Karpas-422 (cell line): ENCODE data around the gene DDOST. TPM values are rescaled to one million over a fixed set of nuclear protein-coding genes. Genes with fewer than 3 reads are reported as not detected.

Experiments used
- DNase-seq: peaks from one replicate; pipeline ENCODE4 v3.0.0-alpha.2; 2015
- H2AFZ ChIP-seq: fragments of 200-600 bp; sonication (generic); 2 replicates; pipeline ENCODE4 v1.6.1; 2014; ENCODE audit warnings: antibody characterized with exemption, low read length, mixed read lengths
- H3K27ac ChIP-seq: fragments of 200-600 bp; sonication (generic); 2 replicates; pipeline ENCODE4 v1.5.1; 2014; ENCODE audit warnings: mild to moderate bottlenecking, low read length, moderate library complexity
- H3K27me3 ChIP-seq: fragments of 200-600 bp; sonication (generic); 2 replicates; pipeline ENCODE4 v1.6.1; 2014; ENCODE audit warnings: low read length, mixed read lengths
- H3K36me3 ChIP-seq: fragments of 200-600 bp; sonication (generic); 2 replicates; pipeline ENCODE4 v1.6.1; 2014; ENCODE audit warnings: low read length, mixed read lengths; ENCODE audit not compliant: insufficient read depth
- H3K4me1 ChIP-seq: fragments of 200-600 bp; sonication (generic); 2 replicates; pipeline ENCODE4 v1.6.1; 2014; ENCODE audit warnings: mild to moderate bottlenecking, low read length, mixed read lengths
- H3K4me2 ChIP-seq: fragments of 200-600 bp; sonication (generic); 2 replicates; pipeline ENCODE4 v1.6.1; 2014; ENCODE audit warnings: low read length, low read depth, mild to moderate bottlenecking; ENCODE audit not compliant: poor library complexity, severe bottlenecking
- H3K4me3 ChIP-seq: fragments of 200-600 bp; sonication (generic); 2 replicates; pipeline ENCODE4 v1.5.1; 2014; ENCODE audit warnings: mild to moderate bottlenecking, antibody characterized with exemption, low read length, mixed read lengths
- H3K79me2 ChIP-seq: fragments of 200-600 bp; sonication (generic); 2 replicates; pipeline ENCODE4 v1.6.1; 2014; ENCODE audit warnings: mild to moderate bottlenecking, low read length, mixed read lengths
- H3K9ac ChIP-seq: fragments of 200-600 bp; sonication (generic); 2 replicates; pipeline ENCODE4 v1.6.0; 2014; ENCODE audit warnings: low read length
- H3K9me2 ChIP-seq: fragments of 200-600 bp; sonication (generic), shearing (Covaris generic); replicated peaks from 2 replicates; pipeline ENCODE4 v1.6.0; 2014; ENCODE audit warnings: mild to moderate bottlenecking, low read length, moderate library complexity; ENCODE audit not compliant: insufficient read depth
- H3K9me3 ChIP-seq: fragments of 300-700, 200-600 bp; sonication (generic); 2 replicates; pipeline ENCODE4 v1.6.1; 2014; ENCODE audit warnings: low read length, mixed read lengths
- H4K20me1 ChIP-seq: fragments of 200-600 bp; sonication (generic); 2 replicates; pipeline ENCODE4 v1.6.1; 2014; ENCODE audit warnings: mild to moderate bottlenecking, antibody characterized with exemption, low read length, low read depth; ENCODE audit not compliant: insufficient read depth
- total RNA-seq: library from RNA; depleted of rRNA; stranded (reverse); fragments of >200 nt; shearing (Covaris generic); gene quantifications from 2 replicates; pipeline ENCODE4 v1.2.3, GENCODE V29; 2014; ENCODE audit warnings: low replicate concordance

DDOST gene
- total RNA-seq, 1 experiment from 2014 or later = 161 TPM

DNA sequence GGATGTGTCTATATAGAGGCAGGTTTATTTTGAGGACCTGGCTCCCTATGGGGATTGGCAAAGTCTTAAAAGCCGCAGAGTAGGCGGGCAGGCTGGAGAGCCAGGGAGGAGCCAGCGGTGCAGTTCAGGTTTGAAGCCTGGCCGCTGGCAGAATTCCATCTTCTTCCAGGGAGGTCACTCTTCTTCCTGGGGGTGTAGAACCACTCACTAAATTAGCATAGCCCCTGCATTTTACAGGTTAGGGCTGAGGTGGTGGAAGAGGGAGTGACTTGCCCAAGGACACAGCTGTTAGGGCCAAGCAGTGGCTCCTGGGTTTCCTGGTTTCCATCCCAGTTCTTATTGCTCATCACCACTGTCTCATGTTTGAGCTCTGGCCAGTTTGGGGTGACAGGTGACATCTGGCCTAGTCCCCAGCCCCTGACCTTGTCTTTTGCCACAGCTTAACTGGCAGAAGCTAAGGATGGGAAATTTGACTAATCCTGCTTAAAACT is 26.5 kb downstream of the DDOST start:
- Histone ChIP-seq H3K9ac (peak overlapping the region; percentile 79), H3K27me3 (no peaks in the 10 kb centered on the region), H2AFZ (peak overlapping the region; percentile 75), H4K20me1 (no peaks in the 10 kb centered on the region), H3K36me3 (no peaks in the 10 kb centered on the region), H3K4me3 (peak overlapping the region; percentile 83), H3K79me2 (no peaks in the 10 kb centered on the region), H3K4me2 (peak overlapping the region; percentile 98), H3K4me1 (peaks cover 12% of the 10 kb centered on the region), H3K9me2 (no peaks in the 10 kb centered on the region), H3K9me3 (no peaks in the 10 kb centered on the region), H3K27ac (no peak overlapping the region)
- no peak for DNase-seq

DNA sequence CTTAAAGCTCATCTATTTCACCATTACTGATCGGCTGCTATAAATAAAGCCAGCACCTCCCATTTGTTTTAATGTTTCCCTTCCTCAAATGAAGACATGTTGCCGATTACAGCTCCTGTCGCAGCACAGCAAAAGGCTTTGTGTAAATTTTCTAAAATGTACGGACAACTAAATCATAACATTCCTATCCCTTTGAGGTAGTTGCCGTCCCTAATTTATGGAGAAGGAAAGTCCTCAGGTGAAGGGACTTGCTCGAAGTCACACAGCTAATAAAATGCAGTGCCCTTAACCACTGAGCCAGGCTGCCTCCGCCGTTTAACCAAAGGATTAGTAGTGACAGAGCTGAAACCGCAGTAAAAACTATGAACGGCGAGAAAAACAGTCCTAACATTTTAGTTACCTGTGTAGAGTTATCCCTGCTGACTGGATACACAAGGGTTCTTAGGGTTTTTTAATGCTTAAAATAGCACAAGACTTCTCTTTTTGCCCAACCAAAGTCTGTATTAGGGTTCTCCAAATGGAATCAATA is 27.0 kb downstream of the DDOST start:
- Histone ChIP-seq H3K9ac (peak overlapping the region; percentile 79), H4K20me1 (no peaks in the 10 kb centered on the region), H3K36me3 (no peaks in the 10 kb centered on the region), H3K4me1 (peaks cover 12% of the 10 kb centered on the region), H3K79me2 (no peaks in the 10 kb centered on the region), H3K9me2 (no peaks in the 10 kb centered on the region), H3K27ac (no peak overlapping the region), H3K4me3 (peak overlapping the region; percentile 83), H3K27me3 (no peaks in the 10 kb centered on the region), H3K9me3 (no peaks in the 10 kb centered on the region), H2AFZ (peak overlapping the region; percentile 75), H3K4me2 (peak overlapping the region; percentile 98)
- DNase-seq = no peak

DNA sequence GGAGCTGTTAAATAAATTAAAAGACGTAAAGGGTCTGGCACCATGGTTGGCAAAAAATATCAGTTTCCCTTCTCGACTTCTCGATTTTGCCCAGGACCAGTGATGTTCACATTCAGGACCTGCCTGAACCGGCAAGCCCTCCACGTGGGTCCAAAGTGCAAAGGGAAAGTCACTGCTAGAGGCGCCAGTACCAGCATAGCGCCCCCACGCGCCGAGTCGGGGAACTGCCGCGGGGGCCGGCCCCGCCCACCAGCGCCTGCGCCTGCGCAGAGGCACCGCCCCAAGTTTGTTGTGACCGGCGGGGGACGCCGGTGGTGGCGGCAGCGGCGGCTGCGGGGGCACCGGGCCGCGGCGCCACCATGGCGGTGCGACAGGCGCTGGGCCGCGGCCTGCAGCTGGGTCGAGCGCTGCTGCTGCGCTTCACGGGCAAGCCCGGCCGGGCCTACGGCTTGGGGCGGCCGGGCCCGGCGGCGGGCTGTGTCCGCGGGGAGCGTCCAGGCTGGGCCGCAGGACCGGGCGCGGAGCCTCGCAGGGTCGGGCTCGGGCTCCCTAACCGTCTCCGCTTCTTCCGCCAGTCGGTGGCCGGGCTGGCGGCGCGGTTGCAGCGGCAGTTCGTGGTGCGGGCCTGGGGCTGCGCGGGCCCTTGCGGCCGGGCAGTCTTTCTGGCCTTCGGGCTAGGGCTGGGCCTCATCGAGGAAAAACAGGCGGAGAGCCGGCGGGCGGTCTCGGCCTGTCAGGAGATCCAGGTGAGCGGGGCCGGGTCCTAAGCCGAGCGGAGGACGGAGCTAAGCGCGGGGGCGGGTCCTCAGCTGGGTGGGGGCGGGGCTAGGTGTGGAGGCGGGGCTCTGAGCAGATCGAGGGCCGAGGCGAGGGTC is 27.7 kb downstream of the DDOST start, which contains the start of gene PINK1:
Gene PINK1 (plus strand): TSS at position 269 of the 875 bp plus-strand sequence. CDS start 91 bp downstream, at position 360.
- Histone ChIP-seq H3K27ac (no peak within 1 kb of the TSS), H3K27me3 (no peaks in the 10 kb centered on the region), H3K9ac (peak within 1 kb of the TSS; percentile 79), H3K4me1 (peaks cover 12% of the 10 kb centered on the region), H2AFZ (peak within 1 kb of the TSS; percentile 75), H4K20me1 (no peaks in the 10 kb centered on the region), H3K4me2 (peak within 1 kb of the TSS; percentile 98), H3K36me3 (no peaks in the 10 kb centered on the region), H3K79me2 (no peaks in the 10 kb centered on the region), H3K9me3 (no peaks in the 10 kb centered on the region), H3K9me2 (no peaks in the 10 kb centered on the region), H3K4me3 (peak within 1 kb of the TSS; percentile 83)
- peak; percentile 90 for DNase-seq

DNA sequence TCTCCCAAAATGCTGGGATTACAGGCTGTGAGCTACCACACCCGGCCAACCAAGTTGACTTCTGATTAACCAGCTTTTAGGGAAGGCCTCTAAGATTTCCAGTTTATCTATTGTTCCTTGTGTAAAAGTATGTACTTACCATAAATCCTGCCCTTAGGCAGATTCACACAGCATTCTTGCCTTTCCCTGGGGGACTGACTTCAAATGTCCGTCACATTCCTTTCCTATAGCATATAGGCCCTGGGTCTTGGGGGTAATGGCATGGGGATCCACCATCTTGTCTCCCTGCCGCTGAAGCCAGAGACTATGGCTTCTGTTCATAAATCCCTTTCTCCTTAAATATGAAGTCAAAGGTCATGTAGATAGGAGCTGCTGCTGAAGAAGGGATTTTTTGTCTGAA is 28.8 kb downstream of the DDOST start:
- Histone ChIP-seq H3K27ac (no peak overlapping the region), H3K9me2 (no peaks in the 10 kb centered on the region), H3K36me3 (no peaks in the 10 kb centered on the region), H3K27me3 (no peaks in the 10 kb centered on the region), H3K4me3 (no peak overlapping the region), H3K9me3 (no peaks in the 10 kb centered on the region), H3K4me2 (no peak overlapping the region), H3K9ac (no peak overlapping the region), H2AFZ (no peak overlapping the region), H4K20me1 (no peaks in the 10 kb centered on the region), H3K79me2 (no peaks in the 10 kb centered on the region), H3K4me1 (peaks cover 12% of the 10 kb centered on the region)
- DNase-seq = no peak

DNA sequence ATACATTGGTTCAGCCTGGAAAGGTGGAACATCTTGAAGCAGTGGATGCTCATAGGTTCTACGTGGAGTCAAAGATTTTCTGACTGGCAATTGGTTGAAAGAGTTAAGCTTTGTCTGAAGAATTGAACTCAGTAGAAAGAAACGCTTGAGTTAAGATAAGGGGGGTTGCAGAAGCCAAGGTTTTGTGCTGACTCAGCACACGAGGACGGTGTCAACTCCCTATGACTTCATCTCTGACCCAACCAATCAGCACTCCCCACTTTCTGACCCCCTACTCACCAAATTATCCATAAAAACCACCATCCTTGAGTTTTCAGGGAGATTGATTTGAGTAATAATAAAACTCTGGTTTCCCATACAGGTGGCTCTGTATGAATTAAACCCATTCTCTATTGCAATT is 30.4 kb downstream of the DDOST start:
- Histone ChIP-seq H3K27me3 (no peaks in the 10 kb centered on the region), H3K4me2 (no peak overlapping the region), H3K9ac (no peak overlapping the region), H3K9me2 (no peaks in the 10 kb centered on the region), H3K4me3 (no peak overlapping the region), H3K4me1 (peaks cover 12% of the 10 kb centered on the region), H3K36me3 (no peaks in the 10 kb centered on the region), H3K79me2 (no peaks in the 10 kb centered on the region), H4K20me1 (no peaks in the 10 kb centered on the region), H3K27ac (no peak overlapping the region), H2AFZ (no peak overlapping the region), H3K9me3 (no peaks in the 10 kb centered on the region)
- DNase-seq = no peak

DNA sequence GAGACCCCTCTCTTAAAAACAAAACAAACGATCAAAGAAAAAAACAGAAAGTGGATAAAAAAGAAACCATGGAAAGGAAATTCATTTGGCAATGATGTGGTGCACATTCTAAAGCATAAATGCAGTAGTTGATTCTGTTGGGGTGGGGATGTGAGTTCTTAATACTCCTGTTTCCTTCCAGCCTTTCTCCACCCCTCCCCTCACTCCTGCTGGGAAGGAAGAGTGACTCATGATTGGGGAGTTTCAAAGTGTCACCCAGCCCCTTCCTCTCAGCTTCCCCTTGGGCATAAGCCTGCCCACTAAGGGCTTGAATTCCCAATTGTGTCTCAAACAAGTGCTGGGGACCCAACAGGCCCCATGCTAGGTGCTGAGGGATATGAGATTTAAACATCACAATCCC is 34.6 kb downstream of the DDOST start:
- no peak for DNase-seq

DNA sequence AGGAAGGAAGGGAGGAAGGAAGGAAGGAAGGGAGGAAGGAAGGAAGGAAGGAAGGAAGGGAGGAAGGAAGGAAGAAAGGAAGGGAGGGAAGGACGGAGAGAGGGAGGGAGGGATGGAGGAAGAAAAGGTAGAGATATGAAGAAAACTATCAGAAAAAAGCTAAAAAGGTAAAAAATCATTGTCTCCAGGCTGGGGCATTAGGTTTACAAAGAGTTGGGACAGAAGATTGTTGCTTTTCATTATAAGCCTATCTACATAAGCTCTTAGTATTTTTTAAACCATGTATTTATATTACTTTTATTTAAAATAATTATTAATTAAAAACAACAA is 35.1 kb downstream of the DDOST start:
- Histone ChIP-seq H3K27ac (no peak overlapping the region), H2AFZ (no peak overlapping the region), H3K9me2 (no peaks in the 10 kb centered on the region), H3K9ac (no peak overlapping the region), H4K20me1 (no peaks in the 10 kb centered on the region), H3K79me2 (no peaks in the 10 kb centered on the region), H3K4me1 (no peaks in the 10 kb centered on the region), H3K9me3 (no peaks in the 10 kb centered on the region), H3K4me3 (no peak overlapping the region), H3K4me2 (no peak overlapping the region), H3K27me3 (no peaks in the 10 kb centered on the region), H3K36me3 (no peaks in the 10 kb centered on the region)
- DNase-seq = no peak

More for the DNA sequence above, 34.6 kb downstream of the DDOST start:
- Histone ChIP-seq H3K27ac (no peak overlapping the region), H3K4me3 (no peak overlapping the region), H3K4me2 (no peak overlapping the region), H3K27me3 (no peaks in the 10 kb centered on the region), H3K79me2 (no peaks in the 10 kb centered on the region), H4K20me1 (no peaks in the 10 kb centered on the region), H3K9me2 (no peaks in the 10 kb centered on the region), H3K9ac (no peak overlapping the region), H2AFZ (no peak overlapping the region), H3K4me1 (no peaks in the 10 kb centered on the region), H3K36me3 (no peaks in the 10 kb centered on the region), H3K9me3 (no peaks in the 10 kb centered on the region)

DNA sequence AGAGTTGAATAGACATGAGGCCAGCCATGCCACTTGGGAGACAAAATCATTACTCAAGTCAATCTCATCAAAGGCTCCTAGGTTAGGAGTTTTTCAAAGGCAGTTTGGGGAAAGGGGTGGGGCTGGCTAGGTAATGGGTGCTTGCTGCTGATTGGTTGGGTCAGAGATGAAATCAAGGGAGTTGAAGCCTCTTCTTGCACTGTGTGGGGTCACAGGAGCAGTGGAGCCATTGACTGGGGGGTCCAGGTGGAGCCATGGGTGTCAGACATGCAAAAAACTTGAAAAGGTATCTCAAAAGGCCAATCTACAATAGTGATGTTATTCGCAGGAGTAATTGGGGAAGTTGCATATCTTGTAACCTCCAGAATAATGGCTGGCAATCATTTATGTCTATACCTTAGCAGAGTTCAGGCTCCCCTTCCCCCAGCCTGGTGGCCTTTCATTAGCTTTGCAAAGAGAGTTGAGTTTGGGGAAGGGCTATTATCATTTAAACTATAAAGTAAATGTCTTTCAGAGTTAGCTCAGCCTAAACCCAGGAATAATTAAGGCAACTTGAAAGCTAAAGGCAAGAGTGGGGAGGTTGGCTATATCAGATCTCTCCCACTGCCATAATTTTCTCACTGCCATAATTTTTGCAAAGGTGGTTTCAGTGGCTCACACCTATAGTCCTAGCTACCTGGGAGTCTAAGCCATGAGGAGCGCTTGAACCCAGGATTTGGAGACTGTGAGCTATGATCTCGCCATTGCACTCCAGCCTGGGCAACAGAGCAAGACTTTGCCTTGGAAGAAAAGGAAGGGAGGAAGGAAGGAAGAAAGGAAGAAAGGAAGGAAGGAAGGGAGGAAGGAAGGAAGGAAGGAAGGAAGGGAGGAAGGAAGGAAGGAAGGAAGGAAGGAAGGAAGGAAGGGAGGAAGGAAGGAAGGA is 35.7 kb downstream of the DDOST start:
- no peak overlapping the region for H3K9ac ChIP-seq
- no peaks in the 10 kb centered on the region for H3K27me3 ChIP-seq
- H3K9me3 ChIP-seq = no peaks in the 10 kb centered on the region
- H3K9me2 ChIP-seq = no peaks in the 10 kb centered on the region
- H3K4me1 ChIP-seq = no peaks in the 10 kb centered on the region
- H4K20me1 ChIP-seq = no peaks in the 10 kb centered on the region
- no peak overlapping the region for H2AFZ ChIP-seq
- no peak overlapping the region for H3K27ac ChIP-seq
- no peaks in the 10 kb centered on the region for H3K79me2 ChIP-seq
- H3K36me3 ChIP-seq = no peaks in the 10 kb centered on the region
- no peak for DNase-seq
- no peak overlapping the region for H3K4me3 ChIP-seq
- no peak overlapping the region for H3K4me2 ChIP-seq
